Activated CD8-positive, alpha-beta memory T cell treated with anti-CD3 and anti-CD28 coated beads, Interleukin-2, amount 50 U/mL, for 24 hours (primary cell): ENCODE measurements around the gene PPP1R36.
"Not testable (repeated sequence)": the region's sequence is repeated elsewhere in the genome, so short reads cannot be mapped to it uniquely, and the experiment has no call there.

ENCODE experiments used
- DNase-seq: peaks from one replicate; pipeline ENCODE4 v3.0.0-alpha.2; 2020; ENCODE audit errors: extremely low read depth

Gene PPP1R36

DNA sequence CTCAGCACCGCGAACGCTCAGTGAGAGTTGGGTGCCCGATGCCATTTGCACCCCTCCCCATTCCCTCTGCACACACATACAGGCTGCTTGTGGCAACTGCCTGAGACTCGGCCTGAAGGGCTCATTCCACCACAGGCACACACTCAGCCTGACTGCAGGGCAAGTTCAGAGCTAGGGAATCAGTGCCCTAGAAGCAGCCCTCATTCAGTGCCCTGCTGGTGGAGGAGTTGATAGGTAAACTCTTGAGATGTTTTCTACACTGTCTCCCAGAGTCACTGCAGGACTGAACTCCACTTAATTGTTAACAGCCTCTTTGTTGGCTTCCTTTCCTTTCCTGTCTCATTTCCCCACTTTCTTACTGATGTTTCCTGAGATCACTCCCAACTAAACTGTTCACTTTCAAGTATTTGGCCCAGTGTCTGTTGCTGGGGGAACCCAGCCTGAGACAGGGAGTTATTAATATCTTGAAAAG is 16.9 kb downstream of the PPP1R36 start:
- DNase-seq = no peak

DNA sequence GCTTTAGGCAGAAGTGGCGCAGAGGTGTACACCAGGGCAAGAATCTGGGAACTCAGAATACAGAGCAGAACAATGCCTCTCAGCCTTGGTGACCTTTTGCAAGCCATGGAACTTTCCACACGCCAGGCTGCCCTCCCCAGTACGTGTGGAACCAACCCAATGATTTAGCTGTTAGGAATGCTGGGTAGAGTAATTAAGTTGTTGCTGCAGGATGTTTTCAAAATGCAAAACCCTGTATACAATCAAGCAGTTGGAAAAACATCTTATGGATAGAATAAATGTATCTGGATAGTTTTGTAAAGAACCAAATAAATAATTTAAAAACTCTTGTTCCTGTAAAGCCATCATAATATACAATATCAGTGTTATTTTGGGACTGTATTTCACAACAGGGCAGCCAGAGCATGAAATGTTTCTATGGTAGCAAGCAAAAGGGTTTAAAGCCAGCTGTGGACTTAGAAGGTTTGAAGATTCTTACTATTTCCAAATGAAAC is 19.4 kb downstream of the PPP1R36 start:
- no peak for DNase-seq

DNA sequence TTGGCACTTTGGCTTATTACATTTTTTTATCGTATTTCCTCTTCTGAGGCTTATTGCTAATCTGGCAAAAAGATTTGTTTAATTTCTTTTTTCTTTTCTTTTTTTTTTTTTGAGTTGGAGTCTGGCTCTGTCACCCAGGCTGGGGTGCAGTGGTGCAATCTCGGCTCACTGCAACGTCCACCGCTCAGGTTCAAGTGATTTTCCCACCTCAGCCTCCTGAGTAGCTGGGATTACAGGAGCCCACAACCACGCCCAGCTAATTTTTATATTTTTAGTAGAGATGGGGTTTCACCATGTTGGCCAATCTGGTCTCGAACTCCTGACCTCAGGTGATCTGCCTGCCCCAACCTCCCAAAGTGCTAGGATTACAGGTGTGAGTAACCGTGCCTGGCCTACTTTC is 19.9 kb downstream of the PPP1R36 start:
- DNase-seq = not testable (repeated sequence)

DNA sequence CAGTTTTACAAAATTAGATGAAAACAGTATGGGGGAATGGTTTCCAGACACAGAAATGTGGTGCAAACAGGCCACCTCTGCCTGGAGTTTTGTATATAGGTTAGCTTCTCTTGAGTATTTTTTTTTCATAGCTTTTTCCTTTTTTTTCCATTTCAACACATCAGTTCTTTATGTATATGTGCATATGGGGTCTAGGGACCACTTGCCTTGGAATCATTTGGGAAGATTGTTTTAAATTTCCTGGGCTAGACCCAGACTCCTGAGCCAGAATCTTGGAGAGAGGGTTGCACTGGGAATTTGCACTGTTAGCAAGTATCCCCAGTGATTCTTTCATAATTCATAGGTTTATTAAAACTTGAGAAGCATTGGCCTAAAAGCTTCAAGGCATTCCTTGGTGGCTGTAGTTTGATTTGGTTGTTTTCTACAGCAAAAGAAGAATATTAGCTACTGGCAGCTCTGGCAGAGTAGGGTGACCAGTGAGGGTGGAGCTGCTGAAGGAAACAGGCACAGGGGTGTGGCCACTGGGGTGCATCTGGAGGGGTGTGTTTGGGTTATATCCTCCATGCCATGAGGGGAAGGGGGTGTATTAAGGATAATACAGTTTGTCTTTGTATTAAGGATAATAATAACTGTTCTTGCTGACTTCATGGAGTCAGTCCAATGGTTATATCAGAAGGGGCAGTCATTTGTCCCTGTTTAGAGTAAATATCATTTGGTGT is 22.8 kb downstream of the PPP1R36 start:
- DNase-seq = no peak

DNA sequence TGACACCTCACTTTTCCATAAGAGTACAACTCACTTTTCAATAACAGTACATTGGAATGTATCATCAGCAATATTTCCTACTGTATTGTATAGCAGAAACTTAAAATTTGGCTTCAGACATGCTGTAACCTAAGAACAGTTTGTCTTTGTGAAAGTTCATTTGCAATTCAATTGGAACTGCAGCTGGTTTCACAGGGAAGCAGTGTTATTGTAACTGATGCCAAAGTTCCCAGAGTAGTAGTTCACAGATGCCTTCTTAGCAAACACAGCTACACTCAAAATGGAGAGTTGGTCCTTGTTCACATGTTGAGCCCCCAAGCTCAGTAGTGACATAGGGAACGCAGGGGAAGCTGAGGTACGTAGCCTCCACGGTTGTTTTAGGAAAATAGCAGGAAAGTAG is 23.3 kb downstream of the PPP1R36 start:
- DNase-seq = no peak

DNA sequence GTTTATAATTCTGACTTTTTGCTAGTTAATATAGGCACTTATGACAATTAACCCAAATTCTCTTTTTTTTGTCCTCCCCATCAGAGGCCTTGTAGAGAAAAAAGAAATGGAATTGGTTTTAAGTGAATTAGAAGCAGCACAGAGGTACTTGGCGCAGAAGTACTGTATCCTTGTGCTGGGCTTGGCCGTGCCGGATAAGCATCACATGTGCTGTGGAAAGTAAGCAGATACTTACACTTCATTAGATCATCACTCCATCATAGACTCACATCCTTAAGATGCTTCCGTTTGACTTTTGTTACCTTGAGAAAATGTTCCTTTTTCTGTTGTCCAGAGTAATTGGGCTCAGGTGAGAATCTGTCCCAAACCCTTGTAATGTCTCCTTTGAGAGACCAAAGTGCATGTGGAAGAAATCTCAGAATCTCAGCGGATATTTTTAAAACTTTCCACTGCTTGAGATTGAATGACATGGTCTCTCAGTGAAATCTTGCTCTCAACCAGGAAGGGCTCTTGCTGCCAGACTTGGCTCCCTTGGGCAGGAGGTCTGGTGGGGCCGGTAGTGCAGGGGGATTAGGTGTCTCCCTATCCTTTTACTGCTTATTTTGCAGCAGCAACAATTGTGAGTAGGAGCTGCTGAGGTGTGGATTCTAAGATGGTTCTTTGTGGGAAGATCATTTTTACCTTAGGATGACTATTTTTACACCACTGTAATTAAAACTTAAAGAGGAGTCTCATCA is 24.8 kb downstream of the PPP1R36 start:
- DNase-seq = no peak

DNA sequence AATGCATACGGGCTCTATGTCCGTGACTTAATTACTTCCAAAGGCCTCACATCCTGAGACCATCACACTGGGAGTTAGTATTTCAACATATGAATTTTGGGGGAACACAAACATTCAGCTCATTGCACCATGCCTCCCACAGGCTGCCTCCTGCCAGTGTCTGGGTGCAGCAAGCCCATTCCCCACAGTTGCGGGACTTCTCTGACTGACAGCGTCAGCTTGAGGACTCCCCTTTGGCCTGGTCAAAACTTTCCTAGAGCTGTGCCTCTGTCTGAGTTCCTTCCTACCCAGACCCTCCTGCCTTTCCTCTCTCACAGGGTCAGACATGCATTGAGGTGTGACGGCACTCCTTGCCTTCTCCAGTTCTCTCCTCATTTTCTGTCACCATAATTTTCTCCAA is 27.4 kb downstream of the PPP1R36 start:
- DNase-seq = no peak

DNA sequence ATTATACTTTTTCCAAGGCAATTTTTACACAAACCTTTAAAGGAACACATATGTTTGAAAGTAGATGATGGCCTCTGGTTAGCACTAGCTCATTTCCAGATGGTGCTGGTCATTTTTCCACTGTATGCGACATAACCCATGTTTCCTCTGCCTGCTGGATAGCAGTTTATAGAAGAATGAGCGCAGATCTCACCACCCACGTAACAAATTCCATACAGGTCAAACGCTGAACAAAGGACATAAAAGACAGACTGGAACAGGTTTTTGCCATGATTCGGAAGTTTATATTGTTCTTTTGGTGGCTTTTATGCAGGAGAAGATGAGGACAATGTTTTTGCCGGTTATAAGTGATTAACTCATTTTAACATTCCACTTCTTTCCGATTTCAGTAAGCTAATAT is 30.7 kb downstream of the PPP1R36 start:
- DNase-seq = no peak

DNA sequence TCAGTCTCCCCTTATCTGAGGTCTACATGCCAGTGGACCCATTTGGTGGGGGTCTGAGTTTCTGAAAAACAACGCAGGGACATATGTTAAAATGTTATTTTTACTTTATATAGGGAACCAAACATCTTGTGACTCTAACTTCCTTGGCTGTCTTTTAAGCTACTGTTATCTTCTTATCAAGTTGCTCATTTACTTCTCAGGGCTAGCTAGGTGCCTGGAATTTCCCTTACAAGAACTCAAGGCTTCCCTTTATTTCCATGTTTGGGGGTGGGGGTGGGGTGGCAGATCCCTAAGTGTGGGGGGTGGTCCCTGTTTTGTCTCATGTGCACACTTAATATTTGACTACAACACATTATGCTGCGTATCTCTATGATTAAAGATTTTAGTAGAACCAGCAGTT is 31.6 kb downstream of the PPP1R36 start:
- DNase-seq = no peak

DNA sequence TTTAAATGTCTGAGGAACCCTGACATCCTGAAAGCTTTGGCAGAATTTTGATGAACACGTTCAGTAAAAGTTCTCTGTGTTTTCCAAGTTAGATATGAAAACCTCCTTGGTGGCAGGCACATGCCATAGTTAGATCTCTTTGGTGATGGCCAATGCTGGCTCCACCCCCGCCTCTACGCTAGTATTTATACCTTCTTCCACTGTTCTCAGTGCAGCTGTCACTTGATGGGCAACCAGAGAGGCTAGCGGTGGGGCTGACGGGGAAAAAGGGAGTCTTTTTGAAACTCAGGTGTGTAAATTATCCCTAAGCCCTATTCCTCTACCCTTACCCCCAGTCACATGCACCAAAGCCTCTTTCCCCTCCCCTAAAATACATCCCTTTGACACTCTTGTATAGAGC is 32.1 kb downstream of the PPP1R36 start:
- no peak for DNase-seq

DNA sequence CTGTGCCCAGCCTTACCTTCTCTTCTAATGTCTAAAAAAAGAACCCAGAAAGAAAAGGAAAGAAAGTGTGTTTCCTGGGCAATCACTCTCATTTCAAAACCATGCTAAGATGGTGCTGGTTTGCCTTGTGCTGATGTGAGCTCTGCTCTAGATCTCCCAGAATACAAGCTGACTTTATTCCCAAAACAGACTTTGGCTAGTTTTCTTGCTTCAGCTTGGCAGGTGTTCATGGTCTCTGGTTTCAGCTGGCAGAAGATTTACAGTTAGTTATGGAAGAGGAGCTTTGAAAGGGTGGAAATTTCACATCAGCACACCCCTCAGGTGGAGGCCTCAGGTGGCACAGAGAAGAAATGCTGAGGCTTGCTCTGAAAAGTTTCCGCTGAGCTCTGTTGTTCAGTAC is 34.4 kb downstream of the PPP1R36 start:
- no peak for DNase-seq

DNA sequence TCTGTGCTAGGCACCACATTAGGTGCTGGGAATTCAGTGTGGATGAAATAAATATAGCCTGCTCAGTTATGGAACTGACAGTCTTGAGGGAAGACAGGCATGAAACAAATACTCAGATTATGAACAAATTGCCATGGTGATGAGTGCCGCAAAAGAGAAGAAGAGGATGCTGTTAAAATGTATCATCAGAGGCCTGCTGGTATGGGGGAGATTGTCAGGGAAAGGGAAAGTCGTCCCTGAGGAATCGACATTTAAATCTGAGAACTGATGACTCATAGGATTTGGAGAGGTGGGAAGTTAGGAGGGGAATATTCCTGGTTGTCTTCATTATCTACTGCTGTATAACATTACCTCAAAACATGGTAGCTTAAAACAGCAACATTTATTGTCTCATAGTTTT is 42.0 kb downstream of the PPP1R36 start:
- no peak for DNase-seq

DNA sequence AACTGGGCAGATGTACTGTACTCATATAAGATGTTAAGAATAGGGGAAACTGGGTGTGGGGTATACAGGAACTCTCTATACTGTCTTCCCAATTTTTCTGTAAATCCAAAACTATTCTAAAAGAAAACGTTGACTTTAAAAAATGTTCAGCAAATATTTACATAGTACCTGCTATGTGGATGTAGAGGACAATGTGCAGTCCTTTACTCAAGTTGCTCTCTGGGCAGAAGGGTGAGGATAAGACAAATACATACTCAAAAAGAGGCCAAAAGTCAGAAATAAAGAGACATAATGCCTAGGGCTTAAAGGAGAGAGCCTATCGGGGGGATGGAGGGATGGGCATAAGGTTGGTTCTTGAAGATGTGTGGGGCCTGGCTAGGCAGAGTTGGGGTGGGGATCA is 44.7 kb downstream of the PPP1R36 start:
- no peak for DNase-seq

DNA sequence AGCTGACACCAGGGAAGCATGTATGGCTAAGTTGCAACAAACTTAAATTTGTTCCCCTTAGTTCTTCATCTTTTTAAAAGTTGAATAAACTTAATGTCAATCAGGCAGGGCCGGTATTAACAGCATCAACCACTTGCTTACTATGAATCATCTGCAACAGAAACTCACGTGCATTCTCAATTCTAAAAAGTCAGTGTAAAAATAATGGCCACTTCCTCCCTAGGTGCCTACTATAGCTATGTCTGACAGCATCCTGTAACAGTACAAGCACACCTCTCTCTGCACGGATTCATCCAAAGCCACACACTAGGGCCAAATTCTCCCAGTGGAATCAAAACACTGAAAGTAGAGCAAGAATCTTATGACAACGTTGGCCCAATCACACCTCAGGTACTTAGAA is 48.6 kb downstream of the PPP1R36 start:
- DNase-seq = no peak

DNA sequence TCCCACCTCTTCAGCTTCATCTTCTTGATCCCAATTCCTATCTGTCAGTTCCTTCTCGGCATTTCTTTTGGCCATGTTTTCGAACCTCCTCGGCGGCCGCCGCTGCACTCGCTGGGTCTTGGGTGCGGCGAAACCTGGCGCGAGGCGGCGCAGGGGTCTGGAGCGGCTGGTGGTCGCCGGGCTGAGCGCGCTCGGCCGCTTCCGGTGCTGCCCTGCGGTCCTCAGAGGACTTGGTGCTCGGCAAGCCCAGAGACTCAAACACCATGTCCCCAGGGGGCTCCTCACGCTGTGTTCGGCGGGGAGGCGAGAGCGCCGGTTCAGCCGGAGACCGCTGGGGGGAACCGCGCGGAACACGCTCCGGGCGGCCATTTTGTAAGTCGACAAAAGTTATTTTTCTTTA is 51.8 kb downstream of the PPP1R36 start:
- no peak for DNase-seq

DNA sequence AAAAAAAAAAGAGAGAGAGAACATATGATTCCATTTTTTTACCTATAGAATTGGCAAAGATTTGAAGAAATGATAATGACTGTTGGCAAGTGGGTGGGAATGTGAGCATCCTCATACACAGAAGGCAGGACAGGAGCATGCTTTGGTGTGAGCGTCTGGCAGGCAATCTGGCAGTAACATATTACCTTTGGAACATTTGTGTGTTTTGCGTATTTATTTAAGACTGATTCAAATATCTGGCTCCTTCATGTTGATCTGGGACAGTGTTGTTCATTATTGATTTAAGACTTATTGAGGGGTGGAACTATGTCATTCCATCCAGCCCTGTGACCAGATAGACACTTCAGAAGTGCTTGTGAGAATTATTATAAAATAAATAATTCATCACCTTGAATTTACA is 53.1 kb downstream of the PPP1R36 start:
- no peak for DNase-seq

DNA sequence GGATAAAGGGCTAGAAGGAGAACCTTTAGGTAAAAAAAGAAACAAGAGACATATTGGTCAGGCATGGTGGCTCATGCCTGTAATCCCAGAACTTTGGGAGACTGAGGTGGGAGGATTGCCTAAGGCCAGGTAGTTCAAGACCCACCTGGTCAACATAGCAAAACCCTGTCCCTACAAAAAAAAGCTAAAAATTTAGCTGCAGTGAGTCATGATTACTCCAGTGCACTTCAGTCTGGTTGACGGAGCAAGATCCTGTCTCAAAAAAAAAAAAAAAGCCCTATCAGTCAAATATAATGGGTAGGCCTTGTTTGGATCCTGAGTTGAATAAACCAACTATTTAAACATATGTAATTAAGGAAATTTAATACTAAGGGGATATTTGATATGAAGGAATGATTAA is 54.2 kb downstream of the PPP1R36 start:
- DNase-seq = no peak

DNA sequence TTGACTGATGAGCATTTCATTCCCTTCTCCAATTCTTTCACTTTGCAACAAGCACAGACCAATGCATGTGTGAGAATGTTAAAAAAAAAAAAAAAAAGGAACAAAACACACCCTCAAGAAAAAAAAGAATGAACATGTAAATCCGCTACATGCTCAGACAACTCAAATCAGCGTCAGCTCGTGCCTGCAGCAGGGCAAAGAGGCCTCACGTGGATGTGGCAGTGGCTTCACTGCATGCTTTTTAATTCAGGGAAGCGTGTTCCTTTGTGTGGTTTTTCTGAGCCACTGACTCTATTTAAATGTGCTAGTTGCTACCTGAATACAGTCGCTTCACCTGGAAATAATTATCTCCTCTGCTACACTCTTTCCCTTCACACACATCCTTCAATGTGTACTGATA is 55.1 kb downstream of the PPP1R36 start:
- DNase-seq = no peak

DNA sequence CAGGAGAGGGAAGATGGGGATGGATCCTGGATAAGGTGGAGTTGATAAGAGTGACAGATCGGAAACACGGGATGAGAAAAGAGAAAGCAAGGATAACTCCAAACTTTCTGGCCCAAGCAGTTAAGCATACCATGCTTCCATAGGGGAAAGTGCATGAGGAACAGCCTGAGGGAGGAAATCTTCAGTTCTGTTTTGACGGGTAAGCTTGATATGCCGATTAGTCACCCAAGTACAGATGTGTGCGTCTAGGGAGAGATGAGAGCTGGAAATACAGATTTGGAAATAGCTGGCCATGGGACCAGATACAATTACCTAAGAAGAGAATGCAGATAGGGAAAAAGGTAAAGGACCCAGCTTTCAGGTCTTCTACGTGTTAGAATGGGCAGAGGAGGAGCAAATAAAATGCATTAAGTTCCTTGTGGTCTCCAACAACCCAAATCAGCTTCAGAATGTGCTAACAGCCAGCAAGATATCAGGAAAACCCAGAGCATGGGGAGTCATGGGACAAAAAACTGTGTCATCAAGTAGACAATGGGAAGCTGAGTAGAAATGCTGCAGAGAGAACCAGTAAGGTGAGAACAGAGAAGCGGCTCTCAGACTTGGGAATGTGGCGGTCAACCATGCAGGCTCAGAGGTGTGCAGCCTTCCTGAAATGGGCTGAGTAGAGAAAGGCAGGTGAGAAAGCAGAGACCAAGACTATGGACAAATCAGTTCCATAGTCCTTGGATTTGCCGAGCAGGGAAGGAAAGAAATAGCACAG is 56.3 kb downstream of the PPP1R36 start:
- DNase-seq = no peak

DNA sequence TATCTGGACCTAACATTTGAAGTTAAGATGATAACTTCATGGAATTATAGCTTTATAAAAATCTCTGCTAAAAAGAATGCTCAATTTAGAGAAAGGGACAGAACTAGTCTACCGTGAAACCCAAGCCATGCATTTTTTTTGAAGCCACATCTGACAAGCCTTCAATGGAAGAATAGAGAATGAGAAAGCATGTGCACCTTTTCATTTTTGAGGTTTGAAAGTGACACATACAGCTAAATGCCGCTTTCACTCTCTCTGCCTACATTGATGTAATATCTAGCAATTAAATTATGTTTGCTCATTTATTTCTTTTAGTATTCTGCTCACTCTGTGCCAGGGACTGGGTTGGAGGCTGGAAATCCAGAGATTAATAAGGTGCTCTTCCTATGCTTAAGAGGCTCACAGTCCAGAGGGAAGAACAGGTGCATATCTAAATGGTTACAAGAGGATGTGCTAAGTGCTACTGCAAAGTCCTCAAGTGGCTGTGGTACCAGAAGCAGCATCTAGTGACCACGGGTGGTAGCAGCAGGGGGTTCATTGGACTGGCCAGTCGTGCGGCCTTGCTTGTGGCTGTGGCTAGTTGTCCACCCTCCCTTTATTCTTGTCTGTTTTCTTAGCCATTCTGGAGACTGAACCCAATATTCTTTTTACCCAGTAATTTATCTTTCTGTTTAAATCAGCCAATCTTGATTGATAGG is 60.4 kb downstream of the PPP1R36 start:
- DNase-seq = no peak

DNA sequence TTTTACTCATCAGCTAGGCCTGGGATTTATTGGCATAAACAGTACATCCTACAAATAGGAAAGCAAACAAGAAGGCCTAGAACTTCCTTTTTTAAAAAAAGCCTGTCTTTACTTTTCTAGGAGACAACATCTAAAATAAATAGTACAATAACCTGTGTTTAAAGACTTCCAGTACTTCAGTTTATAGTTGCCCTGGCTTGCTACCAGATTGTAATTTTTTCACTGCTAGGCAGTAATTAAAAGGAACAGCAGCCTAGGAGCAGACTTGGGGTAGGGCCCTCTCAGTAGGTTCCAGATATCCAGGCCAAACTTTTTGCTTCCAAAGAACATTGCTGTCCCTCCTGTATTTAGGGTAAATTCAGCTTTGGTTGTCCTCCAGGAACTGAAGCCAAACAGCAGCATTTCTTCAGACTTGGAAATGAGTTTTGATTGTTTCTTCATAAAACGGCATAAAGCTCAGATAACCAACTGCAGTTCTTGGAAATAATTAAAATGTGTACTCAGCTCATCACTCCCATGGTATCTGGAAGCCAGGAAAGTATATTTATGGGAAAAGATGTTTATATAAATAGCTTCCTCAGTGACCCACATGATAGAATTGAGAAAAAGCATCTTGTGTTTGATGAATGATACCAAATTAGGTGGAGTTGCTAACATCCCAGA is 61.7 kb downstream of the PPP1R36 start:
- no peak for DNase-seq

DNA sequence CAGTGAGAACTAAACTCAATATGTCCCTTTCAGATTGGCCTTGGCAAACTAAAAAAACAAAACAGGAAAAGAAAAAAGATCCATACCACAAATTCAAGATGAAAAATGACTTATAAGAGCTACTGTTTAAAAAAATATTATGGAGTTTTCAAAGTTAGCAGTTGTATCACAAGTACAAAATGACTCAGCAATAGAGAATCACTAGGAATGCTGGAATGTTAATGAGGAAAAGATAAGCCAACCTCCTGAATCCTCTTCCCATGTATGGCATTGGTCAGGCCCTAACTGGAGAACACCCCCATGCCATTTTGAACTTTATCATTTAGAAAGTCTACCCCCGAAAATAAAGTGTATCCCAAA is 62.2 kb downstream of the PPP1R36 start:
- no peak for DNase-seq
